GM19328 (cell line): ENCODE results near the gene NTN4.
"Not testable (repeated sequence)": the region's sequence is repeated elsewhere in the genome, so short reads cannot be mapped to it uniquely, and the experiment has no call there.

Source experiments
- ATAC-seq: cut with Tn5 transposase; IDR thresholded peaks from one replicate; pipeline ENCODE4 v1.9.1; 2021; ENCODE audit warnings: mild to moderate bottlenecking, moderate library complexity; ENCODE audit not compliant: unreplicated experiment

The NTN4 gene

GRCh38 chr12:95672166-95672565 is 118.4 kb downstream of the NTN4 start:
- no peak for ATAC-seq

- ATAC-seq: no peak
These were observed 119.3 kb downstream of the NTN4 start for GRCh38 chr12:95671265-95671664.

GRCh38 chr12:95663525-95663924 is 127.0 kb downstream of the NTN4 start:
- no peak for ATAC-seq

- ATAC-seq: no peak
These were observed 129.2 kb downstream of the NTN4 start for GRCh38 chr12:95661360-95661759.

- ATAC-seq: no peak
These were observed 132.2 kb downstream of the NTN4 start for GRCh38 chr12:95658386-95658785.

GRCh38 chr12:95654665-95655064 is 135.9 kb downstream of the NTN4 start:
- not testable (repeated sequence) for ATAC-seq

- ATAC-seq: no peak
These were observed 136.6 kb downstream of the NTN4 start for GRCh38 chr12:95653771-95654546.

- no peak for ATAC-seq
These were observed 138.9 kb downstream of the NTN4 start for GRCh38 chr12:95651681-95652080.

- no peak for ATAC-seq
These were observed 141.4 kb downstream of the NTN4 start for GRCh38 chr12:95648990-95649791.

- ATAC-seq: no peak
These were observed 143.8 kb downstream of the NTN4 start for GRCh38 chr12:95646781-95647190.

- no peak for ATAC-seq
These were observed 147.3 kb downstream of the NTN4 start for GRCh38 chr12:95643256-95643655.

GRCh38 chr12:95642583-95642982 is 148.0 kb downstream of the NTN4 start:
- no peak for ATAC-seq

- no peak for ATAC-seq
These were observed 149.1 kb downstream of the NTN4 start for GRCh38 chr12:95641299-95641952.

- ATAC-seq: no peak
These were observed 150.0 kb downstream of the NTN4 start for GRCh38 chr12:95640516-95640915.

GRCh38 chr12:95637471-95638155 is 153.0 kb downstream of the NTN4 start:
- ATAC-seq: no peak

GRCh38 chr12:95637010-95637409 is 153.6 kb downstream of the NTN4 start:
- ATAC-seq: no peak

- no peak for ATAC-seq
These were observed 155.6 kb downstream of the NTN4 start for GRCh38 chr12:95634622-95635621.

- no peak for ATAC-seq
These were observed 156.7 kb downstream of the NTN4 start for GRCh38 chr12:95633732-95634465.

- ATAC-seq: no peak
These were observed 157.4 kb downstream of the NTN4 start for GRCh38 chr12:95633049-95633731.
